Tibial nerve (tissue), 3 donors: ENCODE data around the gene CAMSAP2.

Experiments
- CTCF ChIP-seq, 5 experiments: fragments of 200-600 bp in 3 of 5; fragments of 450-650 bp in 2 of 5; sonication (generic) in 3 of 5; IDR thresholded peaks; one replicate each; pipeline ENCODE4 v1.5.1; 2016 to 2019; ENCODE audit warnings: antibody characterized with exemption in 5 of 5, mild to moderate bottlenecking in 3 of 5, moderate library complexity in 2 of 5
- POLR2A ChIP-seq, 2 donors: fragments of 450-650 bp; IDR thresholded peaks; one replicate each; pipeline ENCODE4 v1.6.1; 2017; ENCODE audit warnings: antibody characterized with exemption in 2 of 2, mild to moderate bottlenecking in 2 of 2, moderate library complexity in 2 of 2

GRCh38 chr1:200794506-200795065, 55.9 kb downstream of the CAMSAP2 start:
- TF ChIP-seq CTCF (IDR thresholded peaks at IDR 0.05) (no peak), POLR2A (IDR thresholded peaks at IDR 0.05) (no peak)
